ENCODE measurements around the gene CCDC149.
A peak's percentile ranks its signal among the peaks of the same experiment; 100 is the strongest.
"Not testable (repeated sequence)": the region's sequence is repeated elsewhere in the genome, so short reads cannot be mapped to it uniquely, and the experiment has no call there.

CCDC149 gene

GRCh38 chr4:24915121-24915922 lies 2.5 kb upstream of the CCDC149 start:
- no peak for DNase-seq (ENCODE audit: low spot score)

GRCh38 chr4:24914460-24914859 lies 1.6 kb upstream of the CCDC149 start:
- no peak for DNase-seq (ENCODE audit: low spot score)

- no peak for DNase-seq (ENCODE audit: low spot score)
These were observed 260 bp upstream of the CCDC149 start for GRCh38 chr4:24913119-24913485.

- DNase-seq (ENCODE audit: low spot score), result no peak
These were observed 2.3 kb downstream of the CCDC149 start for GRCh38 chr4:24910499-24910898.

GRCh38 chr4:24909606-24910005 lies 3.2 kb downstream of the CCDC149 start:
- DNase-seq (ENCODE audit: low spot score), result not testable (repeated sequence)

- no peak for DNase-seq (ENCODE audit: low spot score)
These were observed 15.2 kb downstream of the CCDC149 start for GRCh38 chr4:24897639-24898038.

GRCh38 chr4:24896977-24897376 lies 15.9 kb downstream of the CCDC149 start:
- DNase-seq (ENCODE audit: low spot score), result no peak

- DNase-seq (ENCODE audit: low spot score), result no peak
These were observed 16.8 kb downstream of the CCDC149 start for GRCh38 chr4:24896056-24896455.

GRCh38 chr4:24895461-24895860 lies 17.4 kb downstream of the CCDC149 start:
- DNase-seq (ENCODE audit: low spot score), result no peak

- DNase-seq (ENCODE audit: low spot score), result no peak
These were observed 18.0 kb downstream of the CCDC149 start for GRCh38 chr4:24894846-24895245.

GRCh38 chr4:24894243-24894642 lies 18.6 kb downstream of the CCDC149 start:
- DNase-seq (ENCODE audit: low spot score), result no peak

GRCh38 chr4:24892778-24893177 lies 20.1 kb downstream of the CCDC149 start:
- DNase-seq (ENCODE audit: low spot score), result no peak

- DNase-seq (ENCODE audit: low spot score), result no peak
These were observed 20.6 kb downstream of the CCDC149 start for GRCh38 chr4:24892278-24892677.

GRCh38 chr4:24890561-24891126 lies 22.2 kb downstream of the CCDC149 start:
- DNase-seq (ENCODE audit: low spot score), result no peak

GRCh38 chr4:24889991-24890390 lies 22.9 kb downstream of the CCDC149 start:
- DNase-seq (ENCODE audit: low spot score), result no peak

GRCh38 chr4:24888475-24889344 lies 24.1 kb downstream of the CCDC149 start:
- DNase-seq (ENCODE audit: low spot score), result no peak

- no peak for DNase-seq (ENCODE audit: low spot score)
These were observed 24.9 kb downstream of the CCDC149 start for GRCh38 chr4:24887881-24888430.

GRCh38 chr4:24886596-24886995 lies 26.2 kb downstream of the CCDC149 start:
- no peak for DNase-seq (ENCODE audit: low spot score)

- peak; percentile 17 for DNase-seq (ENCODE audit: low spot score)
These were observed 27.5 kb downstream of the CCDC149 start for GRCh38 chr4:24885342-24885741.

- DNase-seq (ENCODE audit: low spot score), result no peak
These were observed 27.9 kb downstream of the CCDC149 start for GRCh38 chr4:24884902-24885301.

- DNase-seq (ENCODE audit: low spot score), result no peak
These were observed 31.2 kb downstream of the CCDC149 start for GRCh38 chr4:24881508-24882196.

- DNase-seq (ENCODE audit: low spot score), result no peak
These were observed 32.7 kb downstream of the CCDC149 start for GRCh38 chr4:24880186-24880585.

All from COLO829 (cell line).